GM12878 (cell line): ENCODE data around the gene DKK3. TPM values are rescaled to one million over a fixed set of nuclear protein-coding genes. Genes with fewer than 3 reads are reported as not detected.

ENCODE experiments used
- ATAC-seq: fragments of 200-7000 bp; cut with Tn5 transposase; 3 replicates; pipeline ENCODE4 v1.9.1; 2020; ENCODE audit warnings: mild to moderate bottlenecking, moderate library complexity
- BruUV-seq: library from RNA; stranded (reverse); fragments of 400-500 nt; replicated peaks from 2 replicates; lab custom pipeline; 2021; lab: Mats Ljungman, UMichigan
- CTCF ChIA-PET: fragments of 300-600 bp; sonication (Branson Sonifier 250); formaldehyde crosslinking; extraction: SDS; loops from one replicate; lab custom pipeline; 2021; ENCODE audit warnings: inconsistent platforms; lab: Yijun Ruan, JAX
- POLR2A ChIA-PET: fragments of 350-600 bp; formaldehyde crosslinking; extraction: SDS; loops from one replicate; lab custom pipeline; 2021; ENCODE audit warnings: inconsistent platforms; lab: Charles Lee
- RAD21 ChIA-PET: fragments of 300-600 bp; sonication (Branson Sonifier 250); formaldehyde crosslinking; loops from one replicate; lab custom pipeline; 2023; ENCODE audit warnings: antibody characterized with exemption; ENCODE audit not compliant: unreplicated experiment; lab: Charles Lee
- SMC1A ChIA-PET: fragments of 300-600 bp; sonication (Branson Sonifier 250); formaldehyde crosslinking; loops from one replicate; lab custom pipeline; 2023; ENCODE audit not compliant: unreplicated experiment, uncharacterized antibody; lab: Charles Lee
- DNase-seq: peaks from one replicate; pipeline ENCODE4 v3.0.0-alpha.2; 2011; ENCODE audit warnings: low read depth, low spot score
- FAIRE-seq: peaks from 3 replicates; lab custom pipeline; 2011; peaks lifted over from hg19 to GRCh38; lab: Jason Lieb, UNC
- H2AFZ ChIP-seq: 2 replicates; pipeline ENCODE4 v1.6.0; 2011; ENCODE audit warnings: low read depth, low read length, control low read depth; ENCODE audit not compliant: control insufficient read depth
- H3K27ac ChIP-seq: 2 replicates; pipeline ENCODE4 v1.5.1; 2011; ENCODE audit warnings: control low read depth; ENCODE audit not compliant: control insufficient read depth, insufficient read depth
- H3K27me3 ChIP-seq, 2 experiments: replicated peaks in 1 of 2; 2 replicates each; pipeline versions ENCODE4 v1.6.0 to v1.6.1; 2011; ENCODE audit warnings: low read length in 1 of 2; ENCODE audit not compliant: control insufficient read depth in 2 of 2, insufficient read depth in 2 of 2
- H3K36me3 ChIP-seq, 2 experiments: 2 replicates each; pipeline ENCODE4 v1.5.1; 2011; ENCODE audit warnings: low read length in 1 of 2; ENCODE audit not compliant: control insufficient read depth in 2 of 2, insufficient read depth in 2 of 2
- H3K4me1 ChIP-seq: 2 replicates; pipeline ENCODE4 v1.6.1; 2011; ENCODE audit warnings: mild to moderate bottlenecking, low read length, moderate library complexity, mixed read lengths; ENCODE audit not compliant: control insufficient read depth, insufficient read depth
- H3K4me2 ChIP-seq: 2 replicates; pipeline ENCODE4 v1.6.0; 2011; ENCODE audit warnings: control low read depth; ENCODE audit not compliant: control insufficient read depth, insufficient read depth
- H3K4me3 ChIP-seq: fragments of 200-600 bp; sonication (generic); 2 replicates; pipeline ENCODE4 v1.5.1; 2016
- H3K79me2 ChIP-seq: 2 replicates; pipeline ENCODE4 v1.6.0; 2011; ENCODE audit warnings: low read length; ENCODE audit not compliant: control insufficient read depth, insufficient read depth
- H3K9ac ChIP-seq: 2 replicates; pipeline ENCODE4 v1.8.0; 2011; ENCODE audit warnings: low read length, control low read depth, mixed read lengths; ENCODE audit not compliant: control insufficient read depth, insufficient read depth
- H3K9me3 ChIP-seq: replicated peaks from 3 replicates; pipeline ENCODE4 v1.5.1; 2011; ENCODE audit warnings: mild to moderate bottlenecking, low read length; ENCODE audit not compliant: control insufficient read depth, insufficient read depth
- H4K20me1 ChIP-seq: 2 replicates; pipeline ENCODE4 v1.6.0; 2011; ENCODE audit not compliant: control insufficient read depth, insufficient read depth
- CHD1 ChIP-seq: IDR thresholded peaks from 2 replicates; pipeline ENCODE4 v1.6.1; 2012; ENCODE audit warnings: low read depth, low read length, improper control_type of control experiment
- CREB1 ChIP-seq: IDR thresholded peaks from 2 replicates; pipeline ENCODE4 v1.6.1; 2012; ENCODE audit warnings: low read depth, mild to moderate bottlenecking, inconsistent platforms
- CUX1 ChIP-seq: IDR thresholded peaks from 2 replicates; pipeline ENCODE4 v1.6.1; 2012; ENCODE audit warnings: improper control_type of control experiment, low read depth, low read length; ENCODE audit not compliant: insufficient replicate concordance
- IKZF2 ChIP-seq, 2 experiments: fragments of 450-650 bp; IDR thresholded peaks; 2 replicates each; pipeline ENCODE4 v1.6.1; 2017; ENCODE audit warnings: mild to moderate bottlenecking in 2 of 2, moderate library complexity in 2 of 2
- KDM1A ChIP-seq: fragments of 200-600 bp; sonication (generic); IDR thresholded peaks from 2 replicates; pipeline ENCODE4 v1.6.1; 2016; ENCODE audit warnings: borderline replicate concordance
- NBN ChIP-seq: fragments of 450-650 bp; IDR thresholded peaks from 2 replicates; pipeline ENCODE4 v1.6.1; 2016
- NFYA ChIP-seq: IDR thresholded peaks from 2 replicates; pipeline ENCODE4 v1.6.1; 2011; ENCODE audit warnings: low read depth, mild to moderate bottlenecking, low read length, improper control_type of control experiment, borderline replicate concordance
- POLR2A ChIP-seq: IDR thresholded peaks from 2 replicates; pipeline ENCODE4 v1.6.1; 2011; ENCODE audit warnings: low read depth, mild to moderate bottlenecking, low read length
- RAD51 ChIP-seq: fragments of 450-650 bp; IDR thresholded peaks from 2 replicates; pipeline ENCODE4 v1.6.1; 2016; ENCODE audit warnings: moderate library complexity, mild to moderate bottlenecking, inconsistent platforms
- RELA ChIP-seq: fragments of 450-650 bp; IDR thresholded peaks from 2 replicates; pipeline ENCODE4 v1.8.0; 2014; ENCODE audit warnings: borderline replicate concordance; ENCODE audit not compliant: partially characterized antibody
- SP1 ChIP-seq: IDR thresholded peaks from one replicate; pipeline ENCODE4 v1.6.1; 2011; ENCODE audit warnings: low read depth, low read length
- WGBS: methylation state at CpG from one replicate; pipeline ENCODE4 v1.1.6; 2016; ENCODE audit warnings: low lambda C conversion rate; ENCODE audit not compliant: insufficient replicate concordance, insufficient coverage; ENCODE audit errors: missing lambda C conversion rate; 5-methylcytosine and 5-hydroxymethylcytosine counted together
- in situ Hi-C: fragments of 300-500 bp; cut with MboI; formaldehyde crosslinking; loops from 9 replicates; pipeline ENCODE4 v1.14.3; 2018; ENCODE audit warnings: mixed read lengths
- intact Hi-C: fragments of 100-400 bp; cut with micrococcal nuclease; formaldehyde crosslinking; loops from one replicate; pipeline ENCODE4 v1.14.2; 2022; ENCODE audit not compliant: unreplicated experiment
- polyA plus RNA-seq, 11 experiments: library from polyadenylated mRNA; depleted of rRNA in 4 of 11; unstranded in 6 of 11; stranded (reverse) in 5 of 11; fragments of >200 nt; fragmentation: Nextera tagmentation in 4 of 11; fragmentation: Illumina TruSeq in 1 of 11; extraction: Ambion mirVana in 4 of 11; extraction: Trizol in 1 of 11; gene quantifications; 1 replicate in 1 of 11; 2 replicates in 10 of 11; pipeline versions ENCODE4 v1.2.1 to v1.2.3, GENCODE V29; 2011 to 2016; ENCODE audit warnings: inconsistent platforms in 2 of 11, missing spikeins in 2 of 11, low read depth in 1 of 11
- total RNA-seq, 4 experiments: library from RNA; depleted of rRNA in 3 of 4; stranded (reverse); fragments of >200 nt in 3 of 4; fragmentation: Illumina TruSeq in 1 of 4; extraction: Trizol in 1 of 4; gene quantifications; 2 replicates each; pipeline versions ENCODE4 v1.2.1 to v1.2.3, GENCODE V29; 2013 to 2021

The DKK3 gene
- total and polyA plus RNA-seq, 10 of the 15 experiments (the other 5 are each of a cell fraction or from before 2014, with no cell fraction given) = 0.07 to 0.16 (median 0.15) TPM; not detected in 7

GRCh38 chr11:12024254-12024926 lies 16.0 kb upstream of the DKK3 start:
- Histone ChIP-seq H3K9me3 (peaks cover 5% of the 10 kb centered on the region; the same call in 1 of the 3 replicates), H3K4me2 (no peak overlapping the region), H3K9ac (no peak overlapping the region), H3K4me1 (peaks cover 3% of the 10 kb centered on the region; the same call in 1 of the 2 replicates), H4K20me1 (no peaks in the 10 kb centered on the region), H2AFZ (no peak overlapping the region), H3K79me2 (no peaks in the 10 kb centered on the region), H3K27me3 (no peaks in the 10 kb centered on the region), H3K4me3 (no peak overlapping the region), H3K27ac (no peak overlapping the region), H3K36me3 (no peaks in the 10 kb centered on the region)
- no TSS peak for BruUV-seq
- intact Hi-C loops = no loop called here
- TF ChIP-seq SP1 = no peak
- TF ChIP-seq CHD1 = no peak
- no peak for TF ChIP-seq KDM1A
- TF ChIP-seq POLR2A = no peak
- TF ChIP-seq NBN = no peak
- TF ChIP-seq CUX1 = no peak
- no peak for TF ChIP-seq IKZF2 (IDR thresholded peaks at IDR 0.05)
- TF ChIP-seq RAD51 = no peak
- no peak for TF ChIP-seq NFYA
- TF ChIP-seq CREB1 = no peak
- no peak for TF ChIP-seq RELA
- CTCF ChIA-PET = interaction anchor here (1.0 kb wide), 1 partner anchor 258 kb away, joined by 3 read pairs; no protein-coding TSS in a partner anchor
- SMC1A ChIA-PET = no interaction called here
- POLR2A ChIA-PET = no interaction called here
- FAIRE-seq (no peak), DNase-seq (no peak), ATAC-seq (no peak)
- RAD21 ChIA-PET = no interaction called here
- WGBS = 24% methylated on average over 4 of the region's 4 CpGs
- in situ Hi-C loops = no loop called here
